K562 (cell line): Measurements from ENCODE around the gene CDKN1C. TPM values are rescaled to one million over a fixed set of nuclear protein-coding genes. Genes with fewer than 3 reads are reported as not detected.

Experiments used
- ARID2 ChIP-seq: fragments of 450-650 bp; IDR thresholded peaks from 2 replicates; pipeline ENCODE4 v1.6.1; 2017; ENCODE audit warnings: antibody characterized with exemption, mild to moderate bottlenecking
- ATF1 ChIP-seq, 2 experiments: fragments of 450-650 bp in 1 of 2; IDR thresholded peaks; 2 replicates each; pipeline ENCODE4 v1.6.1; 2016; ENCODE audit warnings: missing compliant biosample characterization in 1 of 2, missing genetic modification characterization in 1 of 2
- CC2D1A ChIP-seq: fragments of 450-650 bp; IDR thresholded peaks from 2 replicates; pipeline ENCODE4 v1.6.1; 2017; ENCODE audit warnings: mild to moderate bottlenecking
- CXXC5 ChIP-seq: fragments of 250-450 bp; sonication (Bioruptor Pico); IDR thresholded peaks from 2 replicates; pipeline ENCODE4 v1.8.0; 2022; ENCODE audit warnings: inconsistent platforms, mild to moderate bottlenecking, moderate library complexity
- ERF ChIP-seq: fragments of 450-650 bp; formaldehyde crosslinking; IDR thresholded peaks from 2 replicates; pipeline ENCODE4 v1.4.0; 2020; ENCODE audit warnings: mild to moderate bottlenecking, mixed read lengths
- HDGF ChIP-seq: fragments of 450-650 bp; IDR thresholded peaks from 2 replicates; pipeline ENCODE4 v1.6.1; 2016
- KLF13 ChIP-seq: fragments of 450-650 bp; IDR thresholded peaks from 2 replicates; pipeline ENCODE4 v1.6.1; 2016; ENCODE audit warnings: missing genetic modification characterization, low read depth, mild to moderate bottlenecking, missing compliant biosample characterization, moderate library complexity, borderline replicate concordance
- MTA3 ChIP-seq: fragments of 450-650 bp; formaldehyde crosslinking; IDR thresholded peaks from 2 replicates; pipeline ENCODE4 v1.6.1; 2017; ENCODE audit warnings: mild to moderate bottlenecking, borderline replicate concordance
- NFIC ChIP-seq: fragments of 450-650 bp; IDR thresholded peaks from 2 replicates; pipeline ENCODE4 v1.6.1; 2017; ENCODE audit warnings: mild to moderate bottlenecking, inconsistent platforms
- SP1 ChIP-seq: sonication (generic); formaldehyde crosslinking; IDR thresholded peaks from 2 replicates; pipeline ENCODE4 v1.8.1; 2022; ENCODE audit warnings: mild to moderate bottlenecking, missing genetic modification reagents
- XRCC5 ChIP-seq: fragments of 200-400 bp; formaldehyde crosslinking; IDR thresholded peaks from 2 replicates; pipeline ENCODE4 v1.6.1; 2017; ENCODE audit warnings: low read depth, mild to moderate bottlenecking, low read length
- YY1 ChIP-seq, 3 experiments: IDR thresholded peaks; 2 replicates each; pipeline ENCODE4 v1.6.1; 2011; ENCODE audit warnings: low read length in 2 of 3, mild to moderate bottlenecking in 2 of 3, moderate library complexity in 2 of 3, borderline replicate concordance in 1 of 3, control low read depth in 1 of 3, low read depth in 1 of 3; ENCODE audit not compliant: insufficient read depth in 3 of 3, insufficient replicate concordance in 2 of 3, control insufficient read depth in 1 of 3, insufficient read length in 1 of 3; ENCODE audit errors: extremely low read depth in 1 of 3
- ZNF592 ChIP-seq: fragments of 450-650 bp; IDR thresholded peaks from 2 replicates; pipeline ENCODE4 v1.6.1; 2017; ENCODE audit warnings: antibody characterized with exemption, mild to moderate bottlenecking
- polyA plus RNA-seq, 8 experiments: library from polyadenylated mRNA; depleted of rRNA in 4 of 8; stranded (reverse) in 5 of 8; unstranded in 3 of 8; fragments of >200 nt; fragmentation: Nextera tagmentation in 2 of 8; fragmentation: Illumina TruSeq in 1 of 8; extraction: Ambion mirVana in 2 of 8; extraction: Trizol in 1 of 8; gene quantifications; 2 replicates each; pipeline versions ENCODE4 v1.2.1 to v1.2.3, GENCODE V29; 2011 to 2014; ENCODE audit warnings: inconsistent platforms in 1 of 8, missing spikeins in 1 of 8
- total RNA-seq, 7 experiments: library from RNA; depleted of rRNA in 6 of 7; stranded (reverse); fragments of >200 nt in 6 of 7; fragmentation: Illumina TruSeq in 2 of 7; extraction: Trizol in 2 of 7; gene quantifications; 2 replicates each; pipeline versions ENCODE4 v1.2.1 to v1.2.3, GENCODE V29; 2011 to 2021; ENCODE audit warnings: low replicate concordance in 1 of 7
- TF ChIP-seq, protein P1 (sequence below), 2 experiments: fragments of 450-650 bp; formaldehyde crosslinking in 1 of 2; IDR thresholded peaks; 2 replicates each; pipeline versions ENCODE4 v1.4.0 to v1.6.1; 2014 to 2020; ENCODE audit warnings: mild to moderate bottlenecking in 2 of 2, borderline replicate concordance in 1 of 2, low read depth in 1 of 2

The CDKN1C gene
- total and polyA plus RNA-seq, 9 of the 15 experiments (the other 6 are each of a cell fraction or from before 2014, with no cell fraction given) = 2.8 to 21.1 (median 9.3) TPM

GRCh38 chr11:2888266-2888968 lies 2.8 kb upstream of the CDKN1C start (continued):
- peak; percentile 47; the same call in 1 of the 2 replicates for TF ChIP-seq SP1 (CRISPR knock-in tag)
- TF ChIP-seq ERF (CRISPR knock-in tag) = no peak
- TF ChIP-seq ZNF592 = 0 out of 2 replicates have a peak, but pooled peaks have one; percentile 22
- TF ChIP-seq XRCC5 = 0 out of 2 replicates have a peak, but pooled peaks have one; percentile 71
- TF ChIP-seq MTA3 = 0 out of 2 replicates have a peak, but pooled peaks have one; percentile 18
- TF ChIP-seq ARID2 = peak; percentile 94
- TF ChIP-seq NFIC = peak; percentile 35; the same call in 1 of the 2 replicates
- TF ChIP-seq, protein P1, sequence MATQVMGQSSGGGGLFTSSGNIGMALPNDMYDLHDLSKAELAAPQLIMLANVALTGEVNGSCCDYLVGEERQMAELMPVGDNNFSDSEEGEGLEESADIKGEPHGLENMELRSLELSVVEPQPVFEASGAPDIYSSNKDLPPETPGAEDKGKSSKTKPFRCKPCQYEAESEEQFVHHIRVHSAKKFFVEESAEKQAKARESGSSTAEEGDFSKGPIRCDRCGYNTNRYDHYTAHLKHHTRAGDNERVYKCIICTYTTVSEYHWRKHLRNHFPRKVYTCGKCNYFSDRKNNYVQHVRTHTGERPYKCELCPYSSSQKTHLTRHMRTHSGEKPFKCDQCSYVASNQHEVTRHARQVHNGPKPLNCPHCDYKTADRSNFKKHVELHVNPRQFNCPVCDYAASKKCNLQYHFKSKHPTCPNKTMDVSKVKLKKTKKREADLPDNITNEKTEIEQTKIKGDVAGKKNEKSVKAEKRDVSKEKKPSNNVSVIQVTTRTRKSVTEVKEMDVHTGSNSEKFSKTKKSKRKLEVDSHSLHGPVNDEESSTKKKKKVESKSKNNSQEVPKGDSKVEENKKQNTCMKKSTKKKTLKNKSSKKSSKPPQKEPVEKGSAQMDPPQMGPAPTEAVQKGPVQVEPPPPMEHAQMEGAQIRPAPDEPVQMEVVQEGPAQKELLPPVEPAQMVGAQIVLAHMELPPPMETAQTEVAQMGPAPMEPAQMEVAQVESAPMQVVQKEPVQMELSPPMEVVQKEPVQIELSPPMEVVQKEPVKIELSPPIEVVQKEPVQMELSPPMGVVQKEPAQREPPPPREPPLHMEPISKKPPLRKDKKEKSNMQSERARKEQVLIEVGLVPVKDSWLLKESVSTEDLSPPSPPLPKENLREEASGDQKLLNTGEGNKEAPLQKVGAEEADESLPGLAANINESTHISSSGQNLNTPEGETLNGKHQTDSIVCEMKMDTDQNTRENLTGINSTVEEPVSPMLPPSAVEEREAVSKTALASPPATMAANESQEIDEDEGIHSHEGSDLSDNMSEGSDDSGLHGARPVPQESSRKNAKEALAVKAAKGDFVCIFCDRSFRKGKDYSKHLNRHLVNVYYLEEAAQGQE (IDR thresholded peaks at IDR 0.05; ENCODE audit: borderline replicate concordance) = peak; percentile 95
- TF ChIP-seq, protein P1 (CRISPR knock-in tag; IDR thresholded peaks at IDR 0.05; ENCODE audit: low read depth) = no peak
- TF ChIP-seq HDGF = peak; percentile 72; the same call in 1 of the 2 replicates
- TF ChIP-seq KLF13 (tag) = peak; percentile 71; the same call in 1 of the 2 replicates
- peak in 1 of 3 experiments; percentile 37 for TF ChIP-seq YY1 (IDR thresholded peaks at IDR 0.05; ENCODE audit: borderline replicate concordance in 1 of 3, control insufficient read depth in 1 of 3, extremely low read depth in 1 of 3, insufficient read depth in 3 of 3, insufficient read length in 1 of 3, insufficient replicate concordance in 2 of 3, low read depth in 1 of 3, low read length in 2 of 3)
- no peak for TF ChIP-seq ATF1 (CRISPR knock-in tag; IDR thresholded peaks at IDR 0.05)
- peak; percentile 45 for TF ChIP-seq ATF1 (tag; IDR thresholded peaks at IDR 0.05)
- TF ChIP-seq CC2D1A = peak; percentile 80; the same call in 1 of the 2 replicates
- TF ChIP-seq CXXC5 (CRISPR knock-in tag) = peak; percentile 50; the same call in 1 of the 2 replicates
